Esophagus (tissue), 2 donors: ENCODE data around the gene PRR16. TPM values are rescaled to one million over a fixed set of nuclear protein-coding genes. Genes with fewer than 3 reads are reported as not detected.

Source experiments
- H3K27ac ChIP-seq, 2 donors: one replicate each; pipeline ENCODE4 v1.5.1; 2013; ENCODE audit warnings: low read depth in 2 of 2, mild to moderate bottlenecking in 2 of 2, inconsistent platforms in 1 of 2, low read length in 1 of 2, moderate library complexity in 1 of 2
- H3K27me3 ChIP-seq, 2 donors: one replicate each; pipeline ENCODE4 v1.6.1; 2013; ENCODE audit warnings: low read length in 2 of 2, control low read depth in 1 of 2, mild to moderate bottlenecking in 1 of 2; ENCODE audit not compliant: insufficient read depth in 2 of 2, control insufficient read depth in 1 of 2
- H3K36me3 ChIP-seq, 2 donors: one replicate each; pipeline ENCODE4 v1.6.1; 2013; ENCODE audit warnings: low read length in 1 of 2; ENCODE audit not compliant: control insufficient read depth in 2 of 2, insufficient read depth in 2 of 2
- H3K4me1 ChIP-seq, 2 donors: one replicate each; pipeline ENCODE4 v1.6.1; 2013; ENCODE audit warnings: low read length in 1 of 2; ENCODE audit not compliant: control insufficient read depth in 2 of 2, insufficient read depth in 2 of 2
- H3K4me3 ChIP-seq, 2 donors: one replicate each; pipeline ENCODE4 v1.5.1; 2013; ENCODE audit warnings: low read length in 2 of 2, mild to moderate bottlenecking in 2 of 2, low read depth in 1 of 2, moderate library complexity in 1 of 2
- H3K9me3 ChIP-seq, 2 donors: one replicate each; pipeline ENCODE4 v1.6.1; 2013; ENCODE audit warnings: mild to moderate bottlenecking in 2 of 2, low read depth in 1 of 2, low read length in 1 of 2, moderate library complexity in 1 of 2; ENCODE audit not compliant: control insufficient read depth in 2 of 2, insufficient read depth in 1 of 2
- WGBS, 2 donors: extraction: QIAGEN DNeasy Blood & Tissue Kit; methylation state at CpG; one replicate each; pipeline ENCODE4 v1.1.7; 2013; 5-methylcytosine and 5-hydroxymethylcytosine counted together
- polyA plus RNA-seq, 2 donors: library from polyadenylated mRNA; stranded (reverse); fragments of 200-250 nt; gene quantifications; one replicate each; pipeline ENCODE4 v1.2.3, GENCODE V29; 2013
- donor health status: healthy with polysubstance abuse.
- donor health status: Bipolar disorder and iron deficiency.

Gene PRR16
- polyA plus RNA-seq, 2 donors = 0.35 to 0.38 TPM

GRCh38 chr5:120638449-120638848 lies 174.3 kb downstream of the PRR16 start:
- no peaks in the 10 kb centered on the region for H3K36me3 ChIP-seq
- H3K4me3 ChIP-seq = no peak overlapping the region
- WGBS, 2 donors = 62% methylated on average over 3 of the region's 3 CpGs
- H3K27ac ChIP-seq = no peak overlapping the region
- no peaks in the 10 kb centered on the region for H3K27me3 ChIP-seq
- H3K4me1 ChIP-seq = no peaks in the 10 kb centered on the region
- no peaks in the 10 kb centered on the region for H3K9me3 ChIP-seq

- no peak overlapping the region for H3K27ac ChIP-seq
- 47 to 57% methylated on average over 3 of the region's 3 CpGs for WGBS, 2 donors
- H3K36me3 ChIP-seq = no peaks in the 10 kb centered on the region
- H3K4me3 ChIP-seq = no peak overlapping the region
- no peaks in the 10 kb centered on the region for H3K4me1 ChIP-seq
- H3K27me3 ChIP-seq = no peaks in the 10 kb centered on the region
- H3K9me3 ChIP-seq = no peaks in the 10 kb centered on the region
These were observed 176.7 kb downstream of the PRR16 start for GRCh38 chr5:120640778-120641177.

GRCh38 chr5:120644516-120644915 lies 180.4 kb downstream of the PRR16 start:
- no peaks in the 10 kb centered on the region for H3K27me3 ChIP-seq
- H3K36me3 ChIP-seq = no peaks in the 10 kb centered on the region
- no peaks in the 10 kb centered on the region for H3K4me1 ChIP-seq
- no peaks in the 10 kb centered on the region for H3K9me3 ChIP-seq
- H3K4me3 ChIP-seq = no peak overlapping the region
- no peak overlapping the region for H3K27ac ChIP-seq

- Histone ChIP-seq H3K27ac (no peak overlapping the region), H3K27me3 (no peaks in the 10 kb centered on the region), H3K9me3 (no peaks in the 10 kb centered on the region), H3K36me3 (no peaks in the 10 kb centered on the region), H3K4me1 (no peaks in the 10 kb centered on the region), H3K4me3 (no peak overlapping the region)
- WGBS, 2 donors = 40 to 51% methylated on average over 5 of the region's 5 CpGs
These were observed 191.8 kb downstream of the PRR16 start for GRCh38 chr5:120655828-120656435.

GRCh38 chr5:120657104-120657503 lies 193.0 kb downstream of the PRR16 start:
- no peaks in the 10 kb centered on the region for H3K27me3 ChIP-seq
- 24 to 45% methylated on average over 1 of the region's 1 CpG for WGBS, 2 donors
- no peak overlapping the region for H3K4me3 ChIP-seq
- no peaks in the 10 kb centered on the region for H3K9me3 ChIP-seq
- no peak overlapping the region for H3K27ac ChIP-seq
- H3K36me3 ChIP-seq = no peaks in the 10 kb centered on the region
- H3K4me1 ChIP-seq = no peaks in the 10 kb centered on the region

- H3K27me3 ChIP-seq = no peaks in the 10 kb centered on the region
- H3K27ac ChIP-seq = no peak overlapping the region
- no peak overlapping the region for H3K4me3 ChIP-seq
These were observed 213.4 kb downstream of the PRR16 start for GRCh38 chr5:120677481-120677880.

GRCh38 chr5:120678279-120678678 lies 214.2 kb downstream of the PRR16 start:
- Histone ChIP-seq H3K36me3 (no peaks in the 10 kb centered on the region), H3K4me3 (no peak overlapping the region), H3K27ac (no peak overlapping the region), H3K4me1 (no peaks in the 10 kb centered on the region), H3K27me3 (no peaks in the 10 kb centered on the region), H3K9me3 (no peaks in the 10 kb centered on the region)
- WGBS, 2 donors = 49 to 57% methylated on average over 1 of the region's 1 CpG

More at GRCh38 chr5:120677481-120677880, 213.4 kb downstream of the PRR16 start:
- Histone ChIP-seq H3K36me3 (no peaks in the 10 kb centered on the region), H3K9me3 (no peaks in the 10 kb centered on the region), H3K4me1 (no peaks in the 10 kb centered on the region)

- H3K36me3 ChIP-seq = no peaks in the 10 kb centered on the region
- no peaks in the 10 kb centered on the region for H3K27me3 ChIP-seq
- H3K9me3 ChIP-seq = no peaks in the 10 kb centered on the region
- WGBS, 2 donors = 61 to 65% methylated on average over 2 of the region's 2 CpGs
- no peak overlapping the region for H3K27ac ChIP-seq
- H3K4me1 ChIP-seq = no peaks in the 10 kb centered on the region
- no peak overlapping the region for H3K4me3 ChIP-seq
These were observed 218.8 kb downstream of the PRR16 start for GRCh38 chr5:120682851-120683250.

- Histone ChIP-seq H3K27me3 (no peaks in the 10 kb centered on the region), H3K9me3 (no peaks in the 10 kb centered on the region), H3K4me1 (no peaks in the 10 kb centered on the region), H3K4me3 (no peak overlapping the region), H3K27ac (no peak overlapping the region), H3K36me3 (no peaks in the 10 kb centered on the region)
These were observed 219.5 kb downstream of the PRR16 start for GRCh38 chr5:120683580-120683979.

- no peak overlapping the region for H3K4me3 ChIP-seq
- H3K9me3 ChIP-seq = no peaks in the 10 kb centered on the region
- no peaks in the 10 kb centered on the region for H3K27me3 ChIP-seq
- H3K36me3 ChIP-seq = no peaks in the 10 kb centered on the region
- H3K4me1 ChIP-seq = no peaks in the 10 kb centered on the region
- WGBS, 2 donors = 44 to 56% methylated on average over 2 of the region's 2 CpGs
- H3K27ac ChIP-seq = no peak overlapping the region
These were observed 220.1 kb downstream of the PRR16 start for GRCh38 chr5:120684213-120684612.
